Naive thymus-derived CD4-positive, alpha-beta T cell (primary cell): ENCODE data around the gene IFIH1. TPM values are rescaled to one million over a fixed set of nuclear protein-coding genes. Genes with fewer than 3 reads are reported as not detected.

Source experiments
- ATAC-seq: fragments of 150-1000 bp; cut with Tn5 transposase; 2 replicates; pipeline ENCODE4 v1.10.0; 2021; ENCODE audit warnings: mild to moderate bottlenecking, moderate library complexity
- CTCF ChIA-PET: fragments of 350-600 bp; sonication (Branson Sonifier 250); formaldehyde crosslinking; loops from one replicate; lab custom pipeline; 2021; ENCODE audit warnings: antibody characterized with exemption; lab: Charles Lee
- POLR2A ChIA-PET: fragments of 350-600 bp; sonication (Branson Sonifier 250); formaldehyde crosslinking; loops from one replicate; lab custom pipeline; 2021; ENCODE audit warnings: antibody characterized with exemption, inconsistent platforms; lab: Charles Lee
- DNase-seq, 9 donors: peaks; one replicate each; pipeline versions ENCODE4 v3.0.0 to v3.0.0-alpha.2; 2020 to 2022; ENCODE audit warnings: mixed read lengths in 1 of 9
- H3K27ac ChIP-seq: one replicate; pipeline ENCODE4 v1.7.0; 2013; ENCODE audit warnings: mild to moderate bottlenecking, low read depth, low read length, moderate library complexity
- H3K27me3 ChIP-seq, 2 donors: one replicate each; pipeline ENCODE4 v1.7.0; 2013; ENCODE audit warnings: low read length in 2 of 2, mild to moderate bottlenecking in 2 of 2, moderate library complexity in 2 of 2; ENCODE audit not compliant: control insufficient read depth in 2 of 2, insufficient read depth in 2 of 2
- H3K36me3 ChIP-seq, 3 experiments: 1 replicate in 2 of 3; 2 replicates in 1 of 3; pipeline ENCODE4 v1.7.0; 2013; ENCODE audit warnings: low read length in 3 of 3, mild to moderate bottlenecking in 3 of 3, moderate library complexity in 1 of 3; ENCODE audit not compliant: insufficient read depth in 3 of 3, control insufficient read depth in 2 of 3
- H3K4me1 ChIP-seq, 2 donors: one replicate each; pipeline ENCODE4 v1.7.0; 2013; ENCODE audit warnings: low read length in 2 of 2, mild to moderate bottlenecking in 2 of 2, moderate library complexity in 1 of 2; ENCODE audit not compliant: control insufficient read depth in 2 of 2, insufficient read depth in 2 of 2
- H3K4me3 ChIP-seq: 2 replicates; pipeline ENCODE4 v1.7.0; 2013; ENCODE audit warnings: mild to moderate bottlenecking, low read length
- H3K9me3 ChIP-seq, 3 experiments: 1 replicate in 2 of 3; 2 replicates in 1 of 3; pipeline ENCODE4 v1.7.0; 2013; ENCODE audit warnings: low read length in 3 of 3; ENCODE audit not compliant: control insufficient read depth in 2 of 3
- H3K27ac Mint-ChIP-seq, 9 donors: one replicate each; pipeline ENCODE4 v1.8.0; 2020 to 2022; ENCODE audit warnings: mixed read lengths in 9 of 9, mild to moderate bottlenecking in 8 of 9, moderate library complexity in 5 of 9, inconsistent platforms in 2 of 9
- H3K27me3 Mint-ChIP-seq, 5 donors: one replicate each; pipeline ENCODE4 v1.8.0; 2021 to 2022; ENCODE audit warnings: mixed read lengths in 5 of 5, mild to moderate bottlenecking in 1 of 5
- H3K36me3 Mint-ChIP-seq, 5 donors: one replicate each; pipeline ENCODE4 v1.8.0; 2020 to 2022; ENCODE audit warnings: mixed read lengths in 5 of 5, mild to moderate bottlenecking in 3 of 5, inconsistent platforms in 1 of 5
- H3K4me1 Mint-ChIP-seq, 7 donors: one replicate each; pipeline ENCODE4 v1.8.0; 2020 to 2022; ENCODE audit warnings: mixed read lengths in 7 of 7, mild to moderate bottlenecking in 3 of 7, inconsistent platforms in 1 of 7
- H3K4me3 Mint-ChIP-seq, 10 donors: one replicate each; pipeline ENCODE4 v1.8.0; 2020 to 2022; ENCODE audit warnings: mild to moderate bottlenecking in 10 of 10, mixed read lengths in 10 of 10, moderate library complexity in 6 of 10, inconsistent platforms in 2 of 10
- H3K9me3 Mint-ChIP-seq, 11 donors: one replicate each; pipeline ENCODE4 v1.8.0; 2020 to 2022; ENCODE audit warnings: mixed read lengths in 11 of 11, mild to moderate bottlenecking in 4 of 11, inconsistent platforms in 1 of 11, moderate library complexity in 1 of 11
- intact Hi-C, 2 donors: fragments of 100-400 bp; cut with micrococcal nuclease; formaldehyde crosslinking; loops; one replicate each; pipeline ENCODE4 v1.15.1; 2023
- polyA plus RNA-seq, 2 donors: library from polyadenylated mRNA; unstranded; fragments of 300-500 nt; fragmentation: Illumina TruSeq; gene quantifications; one replicate each; pipeline ENCODE4 v1.2.3, GENCODE V29; 2021
- total RNA-seq, 6 experiments: library from RNA in 5 of 6; stranded (reverse) in 5 of 6; gene quantifications; 1 replicate in 5 of 6; 2 replicates in 1 of 6; pipeline ENCODE4 v1.2.3 and lab custom pipeline; 2021 to 2026

Gene IFIH1
- total and polyA plus RNA-seq, 7 experiments from 2014 or later = 14.5 to 77.9 (median 23.1) TPM

DNA sequence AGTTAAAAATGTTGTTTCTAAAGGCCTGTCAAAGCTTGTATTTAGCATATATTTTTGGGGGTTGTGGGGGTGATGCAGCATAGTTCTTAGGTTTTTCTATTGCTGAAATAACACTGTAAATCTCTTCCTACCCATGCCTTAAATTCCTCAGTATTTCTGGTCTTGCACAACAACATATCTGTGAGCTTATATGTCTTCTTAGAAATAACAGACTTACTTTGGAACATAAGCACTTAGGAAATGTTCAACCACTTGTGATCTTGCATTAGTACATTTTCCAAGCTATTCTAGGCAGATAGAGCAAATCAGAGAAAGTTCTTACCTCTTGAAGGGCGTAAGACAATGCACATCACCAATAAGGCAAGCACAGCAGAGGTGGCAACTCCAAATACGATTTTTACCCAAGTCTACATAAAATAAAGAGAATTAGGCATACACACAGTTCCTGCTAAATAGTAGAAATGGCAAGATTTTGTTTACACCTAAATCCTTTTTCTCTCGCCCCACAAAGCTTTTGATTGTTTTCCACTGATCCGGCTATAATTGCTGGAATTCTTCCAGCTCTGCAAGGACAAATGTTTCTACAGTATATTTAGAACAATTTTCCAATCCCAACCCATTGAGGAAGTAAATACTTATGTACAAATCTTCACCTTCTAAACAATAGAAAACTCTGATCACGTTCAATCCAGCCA, 75.8 kb downstream of the IFIH1 start:
- Histone ChIP-seq H3K9me3 (no peaks in the 10 kb centered on the region), H3K36me3 (no peaks in the 10 kb centered on the region), H3K27me3 (no peaks in the 10 kb centered on the region), H3K4me1 (no peaks in the 10 kb centered on the region), H3K27ac (no peak overlapping the region), H3K4me3 (no peak overlapping the region)
- Mint-ChIP-seq H3K9me3 (no peaks in the 10 kb centered on the region), H3K27me3 (peaks cover 26 to 56% (median 31%) of the 10 kb centered on the region in 5 donors), H3K4me3 (no peak overlapping the region), H3K36me3 (no peaks in the 10 kb centered on the region), H3K4me1 (peaks cover 0 to 2% (median 0%) of the 10 kb centered on the region in 7 donors), H3K27ac (no peak overlapping the region)
- intact Hi-C loops = no loop called here
- ChIA-PET POLR2A (no interaction called here), CTCF (no interaction called here)
- ATAC-seq (no peak), DNase-seq (no peak)

GRCh38 chr2:162241571-162241970, 76.9 kb downstream of the IFIH1 start:
- POLR2A ChIA-PET = no interaction called here
- no peak for ATAC-seq

DNA sequence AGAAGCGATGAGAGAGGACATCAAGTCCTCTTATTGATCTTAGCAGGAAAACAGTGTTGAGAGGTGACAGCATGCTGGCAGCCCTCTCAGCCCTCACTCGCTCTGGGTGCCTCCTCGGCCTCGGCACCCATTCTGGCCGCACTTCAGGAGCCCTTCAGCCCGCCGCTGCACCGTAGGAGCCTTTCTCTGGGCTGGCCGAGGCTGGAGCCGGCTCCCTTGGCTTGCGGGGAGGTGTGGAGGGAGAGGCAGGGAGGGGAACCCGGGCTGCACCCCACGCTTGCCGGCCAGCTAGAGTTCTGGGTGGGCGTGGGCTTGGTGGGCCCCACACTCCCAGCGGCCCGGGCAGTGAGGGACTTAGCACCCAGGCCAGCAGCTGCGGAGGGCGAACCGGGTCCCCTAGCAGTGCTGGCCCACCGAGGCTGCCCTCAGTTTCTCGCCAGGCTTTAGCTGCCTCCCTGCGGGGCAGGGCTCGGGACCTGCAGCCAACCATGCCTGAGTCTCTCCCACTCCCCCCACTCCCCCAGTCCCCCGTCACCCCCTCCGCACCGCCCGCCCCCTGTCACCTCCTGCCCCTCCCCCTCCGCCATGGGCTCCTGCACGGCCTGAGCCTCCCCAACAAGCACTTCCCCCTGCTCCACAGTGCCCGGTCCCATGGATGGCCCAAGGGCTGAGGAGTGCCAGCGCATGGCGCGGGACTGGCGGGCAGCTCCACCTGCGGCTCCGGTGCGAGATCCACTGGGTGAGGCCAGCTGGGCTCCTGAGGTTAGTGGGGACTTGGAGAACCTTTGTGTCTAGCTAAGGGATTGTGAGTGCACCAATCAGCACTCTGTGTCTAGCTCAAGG, 83.6 kb downstream of the IFIH1 start:
- Histone ChIP-seq H3K4me3 (no peak overlapping the region), H3K36me3 (no peaks in the 10 kb centered on the region), H3K27ac (no peak overlapping the region), H3K27me3 (no peaks in the 10 kb centered on the region), H3K4me1 (no peaks in the 10 kb centered on the region), H3K9me3 (no peaks in the 10 kb centered on the region)
- ATAC-seq (no peak), DNase-seq (no peak)
- Mint-ChIP-seq H3K36me3 (no peaks in the 10 kb centered on the region), H3K4me3 (no peak overlapping the region), H3K9me3 (peaks cover 0 to 3% (median 0%) of the 10 kb centered on the region in 11 donors), H3K4me1 (peaks cover 0 to under 1% (median 0%) of the 10 kb centered on the region in 7 donors), H3K27ac (no peak overlapping the region), H3K27me3 (peaks cover 15 to 30% (median 24%) of the 10 kb centered on the region in 5 donors)
- ChIA-PET POLR2A (no interaction called here), CTCF (interaction anchor here (0.6 kb wide), 1 partner anchor 15 kb away, joined by 5 read pairs; no protein-coding TSS in a partner anchor)
- intact Hi-C loops = no loop called here

More at GRCh38 chr2:162241571-162241970, 76.9 kb downstream of the IFIH1 start:
- CTCF ChIA-PET = interaction anchor here (0.8 kb wide), 1 partner anchor 20 kb away, joined by 5 read pairs; no protein-coding TSS in a partner anchor
- H3K4me3 ChIP-seq = no peak overlapping the region
- intact Hi-C loops = no loop called here
- H3K36me3 ChIP-seq = no peaks in the 10 kb centered on the region
- Mint-ChIP-seq H3K36me3 (no peaks in the 10 kb centered on the region), H3K4me1 (peaks cover 0 to 2% (median 0%) of the 10 kb centered on the region in 7 donors), H3K4me3 (no peak overlapping the region), H3K27me3 (peaks cover 25 to 52% (median 32%) of the 10 kb centered on the region in 5 donors), H3K9me3 (no peaks in the 10 kb centered on the region), H3K27ac (no peak overlapping the region)
- no peak overlapping the region for H3K27ac ChIP-seq
- H3K9me3 ChIP-seq = no peaks in the 10 kb centered on the region
- no peaks in the 10 kb centered on the region for H3K27me3 ChIP-seq
- H3K4me1 ChIP-seq = no peaks in the 10 kb centered on the region
- no peak for DNase-seq

DNA sequence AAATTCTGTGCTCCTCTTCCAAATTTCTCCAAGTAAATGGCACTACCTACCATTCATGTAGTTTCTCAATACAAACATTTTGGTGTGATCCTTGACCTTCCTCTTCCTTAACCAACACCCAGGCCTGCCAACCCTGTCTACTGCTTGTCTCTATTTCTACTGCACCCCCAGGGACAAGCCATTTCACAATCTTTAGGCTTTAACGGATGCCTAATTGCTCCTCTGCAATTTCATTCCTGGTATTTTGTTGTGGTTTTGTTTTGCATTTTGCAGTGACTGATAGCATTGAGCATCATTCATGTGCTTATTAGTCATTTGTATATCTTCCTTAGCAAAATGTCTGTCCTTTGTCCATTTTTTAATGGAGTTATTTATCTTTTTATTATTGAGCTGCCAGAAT, 85.3 kb downstream of the IFIH1 start:
- DNase-seq = no peak
- no peak for ATAC-seq
- ChIA-PET CTCF (no interaction called here), POLR2A (no interaction called here)
- Mint-ChIP-seq H3K36me3 (no peaks in the 10 kb centered on the region), H3K27me3 (peaks cover 8 to 25% (median 14%) of the 10 kb centered on the region in 5 donors), H3K27ac (no peak overlapping the region), H3K9me3 (peaks cover 0 to 3% (median 0%) of the 10 kb centered on the region in 11 donors), H3K4me3 (no peak overlapping the region), H3K4me1 (no peaks in the 10 kb centered on the region)
- H3K36me3 ChIP-seq = no peaks in the 10 kb centered on the region
- no peaks in the 10 kb centered on the region for H3K4me1 ChIP-seq
- no peak overlapping the region for H3K4me3 ChIP-seq
- H3K27ac ChIP-seq = no peak overlapping the region
- no peaks in the 10 kb centered on the region for H3K27me3 ChIP-seq
- no peaks in the 10 kb centered on the region for H3K9me3 ChIP-seq
- intact Hi-C loops = no loop called here

DNA sequence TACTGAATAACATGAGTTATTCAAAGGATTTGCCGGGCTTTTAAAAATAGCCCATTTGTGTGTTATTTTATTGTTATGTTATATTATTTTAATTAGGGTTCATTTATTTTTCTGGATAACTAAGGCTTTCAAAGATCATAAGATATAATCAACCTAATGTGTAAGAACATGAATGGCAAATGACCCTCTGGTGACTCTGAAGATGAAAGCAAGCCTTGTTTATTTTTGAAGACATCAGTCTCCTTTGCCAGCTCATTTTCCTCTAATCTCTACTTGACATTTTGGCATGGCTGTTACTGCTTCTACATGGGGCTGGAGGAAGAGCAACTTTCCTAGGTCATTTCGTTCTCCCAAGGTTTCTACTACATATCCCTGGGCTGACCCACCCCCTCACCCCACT, 85.8 kb downstream of the IFIH1 start:
- Mint-ChIP-seq H3K4me3 (no peak overlapping the region), H3K36me3 (no peaks in the 10 kb centered on the region), H3K27ac (no peak overlapping the region), H3K9me3 (peaks cover 0 to 3% (median 0%) of the 10 kb centered on the region in 11 donors), H3K4me1 (no peaks in the 10 kb centered on the region), H3K27me3 (peaks cover 5 to 25% (median 17%) of the 10 kb centered on the region in 5 donors)
- H3K27ac ChIP-seq = no peak overlapping the region
- no peaks in the 10 kb centered on the region for H3K27me3 ChIP-seq
- ChIA-PET POLR2A (no interaction called here), CTCF (no interaction called here)
- no peaks in the 10 kb centered on the region for H3K36me3 ChIP-seq
- DNase-seq (no peak), ATAC-seq (no peak)
- H3K4me3 ChIP-seq = no peak overlapping the region
- no peaks in the 10 kb centered on the region for H3K4me1 ChIP-seq
- H3K9me3 ChIP-seq = no peaks in the 10 kb centered on the region
- intact Hi-C loops = no loop called here

GRCh38 chr2:162232027-162232426, 86.5 kb downstream of the IFIH1 start:
- H3K27ac ChIP-seq = no peak overlapping the region
- H3K27ac Mint-ChIP-seq = no peak overlapping the region
- no peaks in the 10 kb centered on the region for H3K4me1 Mint-ChIP-seq
- no peak overlapping the region for H3K4me3 ChIP-seq
- no peaks in the 10 kb centered on the region for H3K9me3 ChIP-seq
- H3K9me3 Mint-ChIP-seq = peaks cover 0 to 3% (median 0%) of the 10 kb centered on the region in 11 donors
- no peaks in the 10 kb centered on the region for H3K4me1 ChIP-seq
- intact Hi-C loops = no loop called here
- no peak for DNase-seq
- H3K27me3 Mint-ChIP-seq = peaks cover 4 to 30% (median 20%) of the 10 kb centered on the region in 5 donors
- no peaks in the 10 kb centered on the region for H3K36me3 Mint-ChIP-seq
- ATAC-seq = no peak
- POLR2A ChIA-PET = no interaction called here
- no peak overlapping the region for H3K4me3 Mint-ChIP-seq
- no peaks in the 10 kb centered on the region for H3K27me3 ChIP-seq
- no peaks in the 10 kb centered on the region for H3K36me3 ChIP-seq
- CTCF ChIA-PET = no interaction called here
